ENCODE results near the gene SPRED3. TPM values are rescaled to one million over a fixed set of nuclear protein-coding genes. Genes with fewer than 3 reads are reported as not detected.

The SPRED3 gene
- total and polyA plus RNA-seq, 2 of the 8 experiments (the other 6 are each of a cell fraction or from before 2014, with no cell fraction given), result 8.1 to 10.3 TPM

DNA sequence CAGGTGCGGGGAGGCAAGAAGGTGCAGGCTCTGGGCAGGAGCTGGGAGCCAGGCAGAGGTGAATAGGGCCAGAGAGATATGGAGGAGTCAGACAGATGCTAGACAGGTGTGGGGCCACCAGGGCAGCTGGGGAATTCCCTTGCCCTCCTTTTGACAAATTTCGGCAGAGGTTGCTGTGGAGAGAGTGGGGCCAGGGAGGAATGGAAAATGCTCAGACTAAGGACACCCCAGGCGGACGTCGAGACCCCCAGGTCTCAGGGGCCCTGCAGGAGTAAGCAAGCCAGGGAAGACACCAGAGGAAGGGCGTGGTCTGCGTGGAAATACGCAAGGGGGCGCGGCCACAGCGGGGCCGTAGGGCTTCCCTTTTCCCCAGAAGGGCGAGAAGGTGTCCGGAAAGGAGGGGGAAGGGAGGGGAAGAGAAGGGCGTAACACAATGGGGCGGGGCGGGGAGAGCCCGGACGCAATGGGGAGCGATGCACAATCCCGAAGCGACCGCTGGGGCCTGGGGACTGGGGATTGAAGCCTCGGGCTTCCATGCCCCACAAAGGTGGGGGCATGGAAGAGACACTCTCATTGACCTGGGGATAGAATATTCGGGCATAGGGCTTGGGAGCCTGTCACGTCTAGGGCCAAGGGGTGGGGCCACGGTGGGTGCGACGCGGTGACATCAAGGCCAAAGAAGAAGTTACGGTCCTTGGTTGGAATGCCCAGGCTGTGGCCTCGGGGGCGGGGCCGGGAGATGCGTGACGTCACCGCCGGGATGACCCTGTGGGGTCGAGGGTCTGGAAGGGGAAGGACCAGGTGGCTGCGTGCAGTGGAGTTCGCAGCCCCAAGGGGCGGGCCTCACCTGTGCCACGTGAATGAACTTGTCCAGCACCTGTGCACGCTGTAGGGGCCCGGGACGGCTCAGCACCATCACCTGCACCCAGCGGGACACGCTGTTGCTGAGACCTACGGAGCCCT, 29.3 kb downstream of the SPRED3 start (continued):
- no peak for TF ChIP-seq EGR1 (IDR thresholded peaks at IDR 0.05; ENCODE audit: borderline replicate concordance, low read depth, low read length)
- no peak for TF ChIP-seq SUZ12 (IDR thresholded peaks at IDR 0.05; ENCODE audit: low read length)
- no peak for TF ChIP-seq CBX8 (IDR thresholded peaks at IDR 0.05; ENCODE audit: borderline replicate concordance, low read depth, low read length)
- TF ChIP-seq CHD1 (IDR thresholded peaks at IDR 0.05; ENCODE audit: low read depth, low read length), result no peak
- TF ChIP-seq JUN (IDR thresholded peaks at IDR 0.05; ENCODE audit: low read depth, low read length), result no peak
- TF ChIP-seq CEBPB (IDR thresholded peaks at IDR 0.05; ENCODE audit: low read depth, low read length), result no peak
- TF ChIP-seq, protein P1, sequence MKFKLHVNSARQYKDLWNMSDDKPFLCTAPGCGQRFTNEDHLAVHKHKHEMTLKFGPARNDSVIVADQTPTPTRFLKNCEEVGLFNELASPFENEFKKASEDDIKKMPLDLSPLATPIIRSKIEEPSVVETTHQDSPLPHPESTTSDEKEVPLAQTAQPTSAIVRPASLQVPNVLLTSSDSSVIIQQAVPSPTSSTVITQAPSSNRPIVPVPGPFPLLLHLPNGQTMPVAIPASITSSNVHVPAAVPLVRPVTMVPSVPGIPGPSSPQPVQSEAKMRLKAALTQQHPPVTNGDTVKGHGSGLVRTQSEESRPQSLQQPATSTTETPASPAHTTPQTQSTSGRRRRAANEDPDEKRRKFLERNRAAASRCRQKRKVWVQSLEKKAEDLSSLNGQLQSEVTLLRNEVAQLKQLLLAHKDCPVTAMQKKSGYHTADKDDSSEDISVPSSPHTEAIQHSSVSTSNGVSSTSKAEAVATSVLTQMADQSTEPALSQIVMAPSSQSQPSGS (IDR thresholded peaks at IDR 0.05; ENCODE audit: low read length), result no peak
- TF ChIP-seq E2F6 (IDR thresholded peaks at IDR 0.05), result no peak
- TF ChIP-seq POLR2AphosphoS5 (IDR thresholded peaks at IDR 0.05; ENCODE audit: low read depth, low read length), result peak; percentile 48; the same call in 1 of the 2 replicates
- no peak for TF ChIP-seq FOSL1 (IDR thresholded peaks at IDR 0.05; ENCODE audit: insufficient read depth, low read depth, low read length)
- TF ChIP-seq HDAC6 (IDR thresholded peaks at IDR 0.05; ENCODE audit: low read depth, low read length), result no peak
- TF ChIP-seq BACH1 (IDR thresholded peaks at IDR 0.05; ENCODE audit: low read length), result 0 out of 2 replicates have a peak, but pooled peaks have one; percentile 11
- no peak for TF ChIP-seq GTF2F1 (IDR thresholded peaks at IDR 0.05; ENCODE audit: borderline replicate concordance, low read depth, low read length)
- peak; percentile 75 for TF ChIP-seq ASH2L (IDR thresholded peaks at IDR 0.05; ENCODE audit: low read length)
- no peak for TF ChIP-seq CHD2 (IDR thresholded peaks at IDR 0.05; ENCODE audit: low read length)
- peak; percentile 91 for TF ChIP-seq CREB1 (IDR thresholded peaks at IDR 0.05)
- TF ChIP-seq SP4 (IDR thresholded peaks at IDR 0.05; ENCODE audit: low read length), result no peak
- no peak for TF ChIP-seq SRF (IDR thresholded peaks at IDR 0.05; ENCODE audit: low read depth, low read length)
- no peak; a peak in 1 of 4 replicates for TF ChIP-seq SIN3A (conservative IDR thresholded peaks at IDR 0.05 in 1 of 2, IDR thresholded peaks at IDR 0.05 in 1 of 2; ENCODE audit: low read depth in 1 of 2, low read length in 2 of 2)
- TF ChIP-seq, protein P2, sequence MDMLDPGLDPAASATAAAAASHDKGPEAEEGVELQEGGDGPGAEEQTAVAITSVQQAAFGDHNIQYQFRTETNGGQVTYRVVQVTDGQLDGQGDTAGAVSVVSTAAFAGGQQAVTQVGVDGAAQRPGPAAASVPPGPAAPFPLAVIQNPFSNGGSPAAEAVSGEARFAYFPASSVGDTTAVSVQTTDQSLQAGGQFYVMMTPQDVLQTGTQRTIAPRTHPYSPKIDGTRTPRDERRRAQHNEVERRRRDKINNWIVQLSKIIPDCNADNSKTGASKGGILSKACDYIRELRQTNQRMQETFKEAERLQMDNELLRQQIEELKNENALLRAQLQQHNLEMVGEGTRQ (IDR thresholded peaks at IDR 0.05; ENCODE audit: low read length), result peak; percentile 18; the same call in 1 of the 2 replicates
- TF ChIP-seq SAP30 (IDR thresholded peaks at IDR 0.05; ENCODE audit: insufficient read depth, insufficient replicate concordance, low read length), result no peak
